Measurements from ENCODE around the gene RBBP8. TPM values are rescaled to one million over a fixed set of nuclear protein-coding genes. Genes with fewer than 3 reads are reported as not detected.

Gene RBBP8
- total RNA-seq, 4 donors from 2014 or later, result 14.2 to 63.4 (median 32.9) TPM

GRCh38 chr18:22987547-22988189 is 54.5 kb downstream of the RBBP8 start:
- no peak for TF ChIP-seq CTCF (IDR thresholded peaks at IDR 0.05)
- DNase-seq (ENCODE audit: low spot score), result no peak
- ATAC-seq (ENCODE audit: low FRiP score), result no peak

DNA sequence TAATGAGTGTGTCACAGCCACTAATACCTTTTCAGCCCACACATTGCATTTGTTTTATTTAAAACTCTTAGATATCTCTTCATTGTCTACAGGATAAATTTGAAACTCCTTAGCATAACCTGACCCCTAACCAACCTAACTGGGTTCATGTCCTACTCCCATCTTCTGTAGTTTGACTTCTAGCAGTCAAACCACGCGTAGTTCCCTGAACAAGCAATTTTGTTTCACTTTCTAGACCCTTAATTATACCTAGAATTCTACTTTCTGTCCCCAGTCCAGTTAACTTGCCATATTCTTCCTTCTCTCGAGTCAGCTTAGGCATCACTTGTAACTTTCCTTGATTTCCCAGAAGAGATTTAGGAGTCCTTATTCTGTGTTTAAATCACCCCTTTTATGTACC is 55.1 kb downstream of the RBBP8 start:
- DNase-seq (ENCODE audit: low spot score), result no peak
- TF ChIP-seq CTCF (IDR thresholded peaks at IDR 0.05), result no peak
- no peak for ATAC-seq (ENCODE audit: low FRiP score)

DNA sequence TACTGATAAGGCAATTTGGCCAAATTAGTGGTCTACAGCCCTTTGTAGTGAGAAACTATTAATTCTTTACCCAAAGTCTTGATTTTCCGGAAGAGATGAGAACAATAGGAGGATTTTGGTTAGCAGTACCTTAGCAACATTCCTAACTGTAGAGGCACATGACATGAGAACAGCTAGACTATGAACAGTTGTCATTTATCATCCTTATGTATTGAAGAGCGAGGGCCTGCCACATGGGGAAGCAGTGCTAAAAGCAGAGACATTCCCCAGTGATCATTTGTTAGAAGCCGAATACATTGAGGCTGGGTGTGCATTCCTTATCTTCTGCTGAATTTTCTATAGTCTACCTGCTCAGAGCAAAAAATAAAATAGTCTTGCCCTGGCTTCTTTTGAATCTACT is 65.2 kb downstream of the RBBP8 start:
- no peak for TF ChIP-seq CTCF (IDR thresholded peaks at IDR 0.05)
- ATAC-seq (ENCODE audit: low FRiP score), result no peak
- no peak for DNase-seq (ENCODE audit: low spot score)

DNA sequence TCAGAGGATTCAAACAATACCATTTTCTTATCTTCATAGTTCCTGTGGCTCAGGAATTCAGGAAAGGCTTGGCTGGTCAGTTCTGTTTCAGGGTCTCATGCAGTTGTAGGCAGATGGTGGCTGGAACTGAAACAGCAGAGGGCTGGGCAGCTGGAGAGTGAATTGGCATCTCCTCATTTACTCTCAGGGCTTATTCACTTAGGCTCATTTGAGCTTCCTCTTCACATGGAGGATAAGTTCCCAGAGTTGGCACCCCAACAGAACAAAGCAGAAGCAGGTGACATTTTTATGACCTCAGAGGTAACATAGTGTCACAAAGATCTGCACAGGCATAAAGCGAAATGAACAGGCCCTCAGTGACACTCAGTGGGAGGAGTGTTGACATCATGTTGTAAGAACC is 66.1 kb downstream of the RBBP8 start:
- DNase-seq (ENCODE audit: low spot score) (no peak), ATAC-seq (ENCODE audit: low FRiP score) (no peak)
- no peak for TF ChIP-seq CTCF (IDR thresholded peaks at IDR 0.05)

GRCh38 chr18:22999647-23000046 is 66.5 kb downstream of the RBBP8 start:
- DNase-seq (ENCODE audit: low spot score) (no peak), ATAC-seq (ENCODE audit: low FRiP score) (no peak)
- TF ChIP-seq CTCF (IDR thresholded peaks at IDR 0.05), result no peak

GRCh38 chr18:23003289-23003688 is 70.2 kb downstream of the RBBP8 start:
- no peak for TF ChIP-seq CTCF (IDR thresholded peaks at IDR 0.05)
- ATAC-seq (ENCODE audit: low FRiP score), result no peak
- no peak for DNase-seq (ENCODE audit: low spot score)

DNA sequence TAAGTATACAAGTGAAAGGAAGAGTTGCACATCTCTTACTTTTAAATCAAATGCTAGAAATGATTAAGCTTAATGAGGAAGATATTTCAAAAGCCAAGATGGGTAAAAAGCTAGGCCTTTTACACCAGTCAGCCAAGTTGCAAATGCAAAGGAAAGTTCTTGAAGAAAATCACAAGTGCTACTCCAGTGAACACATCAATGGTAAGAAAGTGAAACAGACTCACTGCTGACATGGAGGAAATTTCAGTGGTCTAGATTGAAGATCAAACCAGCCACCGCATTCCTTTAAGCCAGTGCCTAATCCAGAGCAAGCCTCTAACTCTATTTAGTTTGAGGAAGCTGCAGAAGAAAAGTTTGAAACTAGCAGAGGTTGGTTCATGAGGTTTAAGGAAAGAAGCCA is 79.1 kb downstream of the RBBP8 start:
- ATAC-seq (ENCODE audit: low FRiP score) (no peak), DNase-seq (ENCODE audit: low spot score) (no peak)
- TF ChIP-seq CTCF (IDR thresholded peaks at IDR 0.05), result no peak

All from omental fat pad (tissue), 4 donors.